Right lobe of liver (tissue), 4 donors: ENCODE data around the gene ARFIP1.

Experiments used
- CTCF ChIP-seq, 4 donors: fragments of 200-600 bp in 3 of 4; fragments of 450-650 bp in 1 of 4; IDR thresholded peaks; one replicate each; pipeline versions ENCODE4 v1.5.1 to v1.8.0; 2016 to 2022; ENCODE audit warnings: antibody characterized with exemption in 4 of 4, mild to moderate bottlenecking in 2 of 4
- POLR2A ChIP-seq: fragments of 450-650 bp; IDR thresholded peaks from one replicate; pipeline ENCODE4 v1.6.1; 2017; ENCODE audit warnings: antibody characterized with exemption, mild to moderate bottlenecking
- donor health status: DM: no; HTN: no; CAD: no.
- donor health status: DM: no; HTN: no; CAD: no.
- donor health status: DM: no; HTN: yes; CAD: no.

- TF ChIP-seq CTCF (IDR thresholded peaks at IDR 0.05) (no peak), POLR2A (no peak)
These were observed 148.0 kb downstream of the ARFIP1 start for GRCh38 chr4:152927737-152928136.
